Thoracic aorta (tissue), 2 donors: Measurements from ENCODE around the gene PSMB10. TPM values are rescaled to one million over a fixed set of nuclear protein-coding genes. Genes with fewer than 3 reads are reported as not detected.

Source experiments
- ATAC-seq: fragments of 150-250 bp; one replicate; pipeline ENCODE4 v1.8.0; 2017; ENCODE audit warnings: low read depth; ENCODE audit not compliant: insufficient number of reproducible peaks, low FRiP score
- DNase-seq: peaks from one replicate; pipeline ENCODE4 v3.0.0-alpha.2; 2020; ENCODE audit warnings: low spot score
- H3K27ac ChIP-seq, 2 donors: fragments of 200-600 bp; sonication (generic); 1 replicate in 1 of 2; 2 replicates in 1 of 2; pipeline ENCODE4 v1.5.1; 2016; ENCODE audit warnings: mild to moderate bottlenecking in 2 of 2, moderate library complexity in 2 of 2
- H3K27me3 ChIP-seq: fragments of 200-600 bp; sonication (generic); replicated peaks from 2 replicates; pipeline ENCODE4 v1.6.0; 2016; ENCODE audit warnings: mild to moderate bottlenecking; ENCODE audit not compliant: insufficient read depth
- H3K36me3 ChIP-seq: fragments of 200-600 bp; sonication (generic); one replicate; pipeline ENCODE4 v1.5.1; 2016
- H3K4me1 ChIP-seq, 2 donors: fragments of 200-600 bp; sonication (generic); 1 replicate in 1 of 2; 2 replicates in 1 of 2; pipeline versions ENCODE4 v1.5.1 to v1.6.0; 2016; ENCODE audit warnings: low read depth in 2 of 2, mild to moderate bottlenecking in 1 of 2; ENCODE audit not compliant: control insufficient read depth in 1 of 2
- H3K4me3 ChIP-seq: fragments of 200-600 bp; sonication (generic); 2 replicates; pipeline ENCODE4 v1.5.1; 2016; ENCODE audit warnings: mild to moderate bottlenecking
- H3K9me3 ChIP-seq: fragments of 200-600 bp; sonication (generic); 2 replicates; pipeline ENCODE4 v1.5.1; 2016
- total RNA-seq, 2 donors: library from RNA; depleted of rRNA; stranded (reverse); fragments of >200 nt; gene quantifications; one replicate each; pipeline versions ENCODE4 v1.1.0 to v1.2.3, GENCODE V29; 2016
- TF ChIP-seq, protein P1 (sequence below): fragments of 200-600 bp; sonication (generic); IDR thresholded peaks from one replicate; pipeline ENCODE4 v1.5.1; 2019; ENCODE audit warnings: antibody characterized with exemption

The PSMB10 gene
- total RNA-seq, 2 donors from 2014 or later, result 19.8 to 52.7 TPM

- Histone ChIP-seq H3K9me3 (no peaks in the 10 kb centered on the region), H3K27ac (no peak overlapping the region), H3K36me3 (peaks cover 84% of the 10 kb centered on the region), H3K4me3 (no peak overlapping the region), H3K4me1 (peaks cover 12 to 28% of the 10 kb centered on the region in 2 donors), H3K27me3 (no peaks in the 10 kb centered on the region)
- no peak for DNase-seq
- ATAC-seq, result no peak
- TF ChIP-seq, protein P1, sequence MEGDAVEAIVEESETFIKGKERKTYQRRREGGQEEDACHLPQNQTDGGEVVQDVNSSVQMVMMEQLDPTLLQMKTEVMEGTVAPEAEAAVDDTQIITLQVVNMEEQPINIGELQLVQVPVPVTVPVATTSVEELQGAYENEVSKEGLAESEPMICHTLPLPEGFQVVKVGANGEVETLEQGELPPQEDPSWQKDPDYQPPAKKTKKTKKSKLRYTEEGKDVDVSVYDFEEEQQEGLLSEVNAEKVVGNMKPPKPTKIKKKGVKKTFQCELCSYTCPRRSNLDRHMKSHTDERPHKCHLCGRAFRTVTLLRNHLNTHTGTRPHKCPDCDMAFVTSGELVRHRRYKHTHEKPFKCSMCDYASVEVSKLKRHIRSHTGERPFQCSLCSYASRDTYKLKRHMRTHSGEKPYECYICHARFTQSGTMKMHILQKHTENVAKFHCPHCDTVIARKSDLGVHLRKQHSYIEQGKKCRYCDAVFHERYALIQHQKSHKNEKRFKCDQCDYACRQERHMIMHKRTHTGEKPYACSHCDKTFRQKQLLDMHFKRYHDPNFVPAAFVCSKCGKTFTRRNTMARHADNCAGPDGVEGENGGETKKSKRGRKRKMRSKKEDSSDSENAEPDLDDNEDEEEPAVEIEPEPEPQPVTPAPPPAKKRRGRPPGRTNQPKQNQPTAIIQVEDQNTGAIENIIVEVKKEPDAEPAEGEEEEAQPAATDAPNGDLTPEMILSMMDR, result no peak
These were observed 11.4 kb upstream of the PSMB10 start for GRCh38 chr16:67948015-67948414.

DNA sequence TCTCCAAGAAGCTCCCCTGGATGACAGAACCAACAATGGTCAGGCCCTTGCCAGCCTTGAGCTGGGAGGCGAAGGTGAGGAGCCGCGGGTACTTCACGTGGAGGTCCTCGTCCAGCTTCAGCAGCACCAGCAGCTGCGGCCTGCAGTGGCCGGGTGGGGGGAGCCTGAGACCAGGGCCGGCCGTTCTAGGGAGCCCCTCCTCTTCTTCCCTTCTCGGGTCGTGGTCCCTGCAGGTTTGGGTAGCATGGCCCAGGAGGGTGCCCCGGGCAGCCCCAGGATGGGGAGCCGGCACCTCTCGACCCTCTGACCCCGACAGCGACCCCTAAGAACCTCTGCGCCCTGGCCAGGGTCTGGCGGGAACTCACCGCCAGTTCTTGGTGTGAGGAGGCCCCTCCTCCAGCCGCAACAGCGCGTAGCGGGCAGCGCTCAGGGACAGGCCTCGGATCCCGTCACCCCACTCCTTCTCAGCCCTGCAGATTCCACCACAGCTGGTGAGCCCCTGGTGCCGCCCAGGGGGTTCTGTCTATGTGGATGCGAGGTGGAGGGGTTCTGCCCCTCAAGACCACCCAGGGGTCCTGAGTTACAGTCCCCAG lies 10.4 kb upstream of the PSMB10 start:
- H3K27me3 ChIP-seq, result no peaks in the 10 kb centered on the region
- TF ChIP-seq, protein P1, result no peak
- H3K9me3 ChIP-seq, result no peaks in the 10 kb centered on the region
- ATAC-seq, result no peak
- DNase-seq, result no peak
- H3K27ac ChIP-seq, result peak overlapping the region in 1 of 2 donors; percentile 26
- peaks cover 12 to 28% of the 10 kb centered on the region in 2 donors for H3K4me1 ChIP-seq
- H3K36me3 ChIP-seq, result peaks cover 85% of the 10 kb centered on the region
- H3K4me3 ChIP-seq, result no peak overlapping the region

GRCh38 chr16:67946128-67946569 lies 9.5 kb upstream of the PSMB10 start:
- Histone ChIP-seq H3K4me1 (peaks cover 12 to 20% of the 10 kb centered on the region in 2 donors), H3K9me3 (no peaks in the 10 kb centered on the region), H3K36me3 (peaks cover 82% of the 10 kb centered on the region), H3K27ac (no peak overlapping the region), H3K4me3 (no peak overlapping the region), H3K27me3 (no peaks in the 10 kb centered on the region)
- ATAC-seq, result no peak
- no peak for DNase-seq
- TF ChIP-seq, protein P1, result no peak

DNA sequence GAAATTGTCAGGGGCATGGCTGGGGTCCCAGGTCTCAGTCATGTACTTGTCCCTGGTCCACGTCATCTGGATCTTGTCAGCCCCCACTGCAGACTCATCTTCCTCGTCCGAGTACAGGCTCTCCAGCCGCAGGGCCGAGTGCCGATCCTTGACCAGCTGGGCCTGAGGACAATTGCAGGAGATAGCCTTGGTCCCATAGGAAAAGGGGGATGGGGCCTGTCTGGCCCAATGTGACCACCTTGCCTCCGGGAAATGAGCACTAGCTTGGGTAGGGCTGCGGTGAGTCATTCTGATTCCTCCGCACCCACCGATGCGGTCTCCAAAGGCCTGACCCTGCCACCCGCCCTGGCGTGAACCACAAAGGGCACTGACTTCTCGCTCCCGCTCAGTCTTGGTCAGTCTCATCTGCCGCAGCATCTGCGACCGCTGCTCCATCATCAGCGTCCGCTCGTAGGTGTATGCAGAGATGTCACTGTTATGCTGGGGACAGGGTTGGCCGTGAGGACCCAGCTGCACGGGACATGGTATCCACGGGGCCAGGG lies 8.8 kb upstream of the PSMB10 start:
- H3K4me3 ChIP-seq, result no peak overlapping the region
- TF ChIP-seq, protein P1, result no peak
- no peak for ATAC-seq
- peaks cover 76% of the 10 kb centered on the region for H3K36me3 ChIP-seq
- H3K27ac ChIP-seq, result peak overlapping the region; percentile 4 to 90
- peaks cover 12 to 20% of the 10 kb centered on the region in 2 donors for H3K4me1 ChIP-seq
- H3K27me3 ChIP-seq, result no peaks in the 10 kb centered on the region
- H3K9me3 ChIP-seq, result no peaks in the 10 kb centered on the region
- no peak for DNase-seq

DNA sequence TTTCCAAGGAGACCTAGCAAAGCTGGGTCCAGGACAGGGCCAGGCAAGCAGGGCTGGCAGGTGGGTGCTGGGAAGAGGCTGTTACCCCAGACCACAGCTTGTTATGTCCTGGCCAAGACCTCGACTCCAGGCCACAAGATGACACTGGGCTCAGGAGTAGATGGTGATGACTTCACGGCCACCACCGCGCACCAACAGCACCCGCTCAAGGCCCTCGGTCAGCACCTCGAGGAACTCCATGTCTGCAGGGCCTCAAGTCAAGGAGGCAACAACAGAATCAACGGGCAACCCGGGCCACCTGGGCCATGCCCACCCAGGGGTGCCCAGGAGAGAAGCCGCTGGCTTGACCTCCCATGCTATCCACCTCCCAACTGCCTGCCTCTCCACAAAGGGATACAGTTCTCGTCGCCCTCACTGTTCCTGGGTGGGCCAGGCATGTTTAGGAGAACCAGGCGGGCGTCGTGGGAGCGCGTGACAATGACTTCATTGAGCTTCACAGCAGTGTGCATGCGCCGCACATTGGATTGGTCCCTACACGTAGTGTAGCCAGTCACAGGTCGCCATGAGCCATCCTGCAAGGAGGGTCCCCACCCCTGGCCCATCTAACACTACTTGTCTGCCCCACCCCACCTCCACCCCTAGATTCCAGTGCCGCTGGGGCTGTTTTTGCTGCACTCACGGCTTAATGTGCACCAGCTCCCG lies 8.2 kb upstream of the PSMB10 start:
- Histone ChIP-seq H3K36me3 (peaks cover 76% of the 10 kb centered on the region), H3K27ac (peak overlapping the region; percentile 84 to 90), H3K4me3 (peak overlapping the region; percentile 7), H3K9me3 (no peaks in the 10 kb centered on the region), H3K4me1 (peaks cover 12 to 20% of the 10 kb centered on the region in 2 donors), H3K27me3 (no peaks in the 10 kb centered on the region)
- TF ChIP-seq, protein P1, result no peak
- ATAC-seq, result no peak
- DNase-seq, result no peak
